CD4-positive, alpha-beta T cell treated with Interferon alpha-2 for 1 hour (primary cell): Measurements from ENCODE around the gene GCNT1.
"Not testable (repeated sequence)": the region's sequence is repeated elsewhere in the genome, so short reads cannot be mapped to it uniquely, and the experiment has no call there.

ENCODE experiments used
- DNase-seq, 2 donors: peaks; one replicate each; pipeline ENCODE4 v3.0.0-alpha.2; 2020 to 2022

The GCNT1 gene

GRCh38 chr9:76458903-76459693 lies at the start of gene GCNT1:
TSS of gene GCNT1 (plus strand) at chr9:76459182. CDS start at chr9:76502382, 43,200 bp downstream.
- DNase-seq, result peak; percentile 88 to 93

GRCh38 chr9:76412638-76413037 lies 46.3 kb upstream of the GCNT1 start:
- no peak for DNase-seq

- no peak for DNase-seq
Measured at GRCh38 chr9:76413658-76414057, 45.3 kb upstream of the GCNT1 start.

- DNase-seq, result peak in 1 of 2 donors; percentile 9
Measured at GRCh38 chr9:76414661-76415060, 44.3 kb upstream of the GCNT1 start.

- no peak for DNase-seq
Measured at GRCh38 chr9:76415154-76415553, 43.8 kb upstream of the GCNT1 start.

- DNase-seq, result no peak
Measured at GRCh38 chr9:76415731-76416130, 43.3 kb upstream of the GCNT1 start.

- DNase-seq, result no peak
Measured at GRCh38 chr9:76417394-76417793, 41.6 kb upstream of the GCNT1 start.

- peak in 1 of 2 donors; percentile 31 for DNase-seq
Measured at GRCh38 chr9:76419782-76420380, 39.1 kb upstream of the GCNT1 start.

GRCh38 chr9:76423216-76424177 lies 35.5 kb upstream of the GCNT1 start:
- DNase-seq, result peak in 1 of 2 donors; percentile 21

- no peak for DNase-seq
Measured at GRCh38 chr9:76424491-76424890, 34.5 kb upstream of the GCNT1 start.

- no peak for DNase-seq
Measured at GRCh38 chr9:76425677-76426453, 33.1 kb upstream of the GCNT1 start.

- DNase-seq, result no peak
Measured at GRCh38 chr9:76426807-76427419, 32.1 kb upstream of the GCNT1 start.

- no peak for DNase-seq
Measured at GRCh38 chr9:76431601-76432000, 27.4 kb upstream of the GCNT1 start.

- DNase-seq, result no peak
Measured at GRCh38 chr9:76433406-76433805, 25.6 kb upstream of the GCNT1 start.

- no peak for DNase-seq
Measured at GRCh38 chr9:76433836-76434235, 25.1 kb upstream of the GCNT1 start.

- DNase-seq, result not testable (repeated sequence)
Measured at GRCh38 chr9:76434897-76435296, 24.1 kb upstream of the GCNT1 start.

GRCh38 chr9:76437017-76437699 lies 21.8 kb upstream of the GCNT1 start:
- DNase-seq, result not testable (repeated sequence)

GRCh38 chr9:76438841-76439588 lies 20.0 kb upstream of the GCNT1 start:
- no peak for DNase-seq

- DNase-seq, result no peak
Measured at GRCh38 chr9:76441551-76442322, 17.2 kb upstream of the GCNT1 start.

- no peak for DNase-seq
Measured at GRCh38 chr9:76443887-76444286, 15.1 kb upstream of the GCNT1 start.
